Ureter (tissue), 1 donor: ENCODE data around the gene UTP4. TPM values are rescaled to one million over a fixed set of nuclear protein-coding genes. Genes with fewer than 3 reads are reported as not detected.
"Not testable (repeated sequence)": the region's sequence is repeated elsewhere in the genome, so short reads cannot be mapped to it uniquely, and the experiment has no call there.

ENCODE experiments used
- DNase-seq: peaks from one replicate; pipeline ENCODE4 v3.0.0-alpha.2; 2020; ENCODE audit warnings: low spot score
- total RNA-seq: library from RNA; stranded (reverse); gene quantifications from one replicate; pipeline ENCODE4 v1.2.4, GENCODE V29; 2023
- donor health status: DM: yes; HTN: yes; CAD: no.

UTP4 gene
- total RNA-seq, 1 donor from 2014 or later = 47.4 TPM

GRCh38 chr16:69131167-69131838 lies 1.1 kb upstream of the UTP4 start:
- no peak for DNase-seq

- peak; percentile 88 for DNase-seq
Measured at GRCh38 chr16:69131839-69132423, 518 bp upstream of the UTP4 start.

GRCh38 chr16:69133373-69133954 lies 1.0 kb downstream of the UTP4 start:
- no peak for DNase-seq

GRCh38 chr16:69138608-69139007 lies 6.2 kb downstream of the UTP4 start:
- DNase-seq = no peak

- not testable (repeated sequence) for DNase-seq
Measured at GRCh38 chr16:69139464-69139863, 7.0 kb downstream of the UTP4 start.

GRCh38 chr16:69141014-69141413 lies 8.6 kb downstream of the UTP4 start:
- DNase-seq = no peak

GRCh38 chr16:69141936-69142335 lies 9.5 kb downstream of the UTP4 start:
- no peak for DNase-seq

- no peak for DNase-seq
Measured at GRCh38 chr16:69143116-69143515, 10.7 kb downstream of the UTP4 start.

- no peak for DNase-seq
Measured at GRCh38 chr16:69145658-69146057, 13.2 kb downstream of the UTP4 start.

GRCh38 chr16:69149621-69150020 lies 17.2 kb downstream of the UTP4 start:
- DNase-seq = not testable (repeated sequence)

- peak; percentile 66 for DNase-seq
Measured at GRCh38 chr16:69150146-69150865, 17.9 kb downstream of the UTP4 start.

- no peak for DNase-seq
Measured at GRCh38 chr16:69157196-69157595, 24.7 kb downstream of the UTP4 start.

- DNase-seq = no peak
Measured at GRCh38 chr16:69160192-69160591, 27.7 kb downstream of the UTP4 start.

GRCh38 chr16:69165584-69165983 lies 33.1 kb downstream of the UTP4 start:
- no peak for DNase-seq

GRCh38 chr16:69166221-69166833 lies 33.9 kb downstream of the UTP4 start:
- no peak for DNase-seq

- no peak for DNase-seq
Measured at GRCh38 chr16:69166946-69167930, 34.8 kb downstream of the UTP4 start.

GRCh38 chr16:69169051-69169450 lies 36.6 kb downstream of the UTP4 start:
- DNase-seq = no peak

- DNase-seq = no peak
Measured at GRCh38 chr16:69169607-69170352, 37.3 kb downstream of the UTP4 start.

GRCh38 chr16:69171325-69172084 lies 39.1 kb downstream of the UTP4 start:
- DNase-seq = no peak
